T47D (cell line): ENCODE data around the gene LDLRAD4.

ENCODE experiments used
- DNase-seq, 2 experiments: peaks; one replicate each; pipeline versions ENCODE4 v3.0.0 to v3.0.0-alpha.2; 2011 to 2012; ENCODE audit warnings: low read depth in 1 of 2, low spot score in 1 of 2
- JUND ChIP-seq: IDR thresholded peaks from 2 replicates; pipeline ENCODE4 v1.6.1; 2012; ENCODE audit warnings: low read depth
- in situ Hi-C: cut with HindIII; loops from 2 replicates; pipeline ENCODE4 v1.10.0; 2016; ENCODE audit warnings: low sequenced_read_pairs, low pct_unique_long_range_greater_than_20kb

Gene LDLRAD4

DNA sequence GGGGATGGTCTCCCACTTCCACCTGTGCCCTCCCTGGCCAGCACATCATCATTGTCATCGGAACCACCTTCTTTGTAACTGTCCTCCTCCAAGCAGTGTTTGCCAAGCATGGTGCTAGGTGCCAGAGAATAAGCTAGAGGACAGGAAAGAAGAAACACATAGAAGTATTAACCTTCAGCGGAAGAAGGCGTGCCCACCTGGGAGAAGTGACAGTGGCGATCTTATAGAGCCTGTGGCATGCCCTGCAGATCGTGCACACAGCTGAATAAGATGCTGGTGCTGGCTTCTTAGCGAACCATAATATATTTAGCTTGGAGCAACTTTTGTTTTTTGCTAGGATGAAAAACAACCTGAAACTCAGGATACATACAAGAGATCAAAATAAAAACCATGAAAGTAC lies 359.8 kb downstream of the LDLRAD4 start:
- DNase-seq = no peak
- no peak for TF ChIP-seq JUND
- in situ Hi-C loops = no loop called here

DNA sequence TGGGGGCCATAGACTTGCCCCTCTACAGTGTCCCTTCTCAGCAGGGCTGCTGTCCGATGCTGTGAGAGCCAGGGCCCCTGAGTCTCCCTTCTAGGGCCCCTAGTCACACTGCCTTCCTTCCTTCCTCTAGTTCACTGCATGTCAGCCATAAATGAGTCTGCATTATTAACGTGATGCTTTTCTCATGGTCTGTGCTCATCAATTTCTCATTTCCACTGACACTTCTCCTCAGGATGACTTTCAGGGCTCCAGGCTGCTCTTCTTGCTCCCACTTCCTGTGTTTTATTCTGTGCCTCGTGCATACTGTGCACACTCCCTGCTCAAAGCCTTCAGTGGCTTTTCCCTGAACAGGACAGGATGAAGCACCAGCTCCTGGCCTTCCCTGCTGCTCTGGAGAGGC lies 361.3 kb downstream of the LDLRAD4 start:
- no peak for TF ChIP-seq JUND
- in situ Hi-C loops = no loop called here
- DNase-seq = no peak

DNA sequence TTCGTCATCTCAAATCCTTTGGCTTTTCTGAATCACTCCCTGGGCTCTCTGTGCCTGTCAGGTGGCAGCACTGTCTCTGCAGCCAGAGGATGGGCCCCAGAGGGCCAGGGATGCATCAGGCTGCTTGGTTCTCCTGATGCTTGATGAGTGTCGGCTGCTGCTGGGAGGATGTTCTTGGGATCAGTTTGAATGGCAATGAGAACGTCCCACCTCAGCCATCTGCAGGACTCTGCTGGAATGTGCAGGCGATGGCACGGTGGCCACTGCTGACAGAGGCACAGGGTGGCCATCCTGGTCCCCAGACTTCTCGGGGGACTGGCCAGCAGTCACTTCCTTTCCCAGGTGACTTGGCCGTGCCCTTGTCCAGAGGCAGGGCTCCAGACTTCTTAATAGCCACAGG lies 361.8 kb downstream of the LDLRAD4 start:
- in situ Hi-C loops = no loop called here
- no peak for DNase-seq
- TF ChIP-seq JUND = no peak

DNA sequence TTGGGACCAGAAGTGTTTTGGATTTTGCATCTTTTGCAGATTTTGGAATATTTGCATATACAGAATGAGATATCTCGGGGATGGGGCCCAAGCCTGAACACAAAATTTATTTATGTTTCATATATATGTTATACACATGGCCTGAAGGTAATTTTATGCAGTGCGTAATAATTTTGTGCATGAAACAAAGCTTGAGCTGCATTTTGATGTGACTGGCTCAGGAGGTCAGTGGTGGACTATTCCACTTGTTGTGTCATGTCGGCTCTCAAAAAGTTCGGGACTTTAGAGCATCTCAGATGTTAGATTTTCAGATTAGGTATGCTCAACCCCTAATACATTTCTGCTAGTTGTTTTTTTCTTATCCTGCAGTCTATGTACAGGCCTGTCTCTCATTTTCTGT lies 362.4 kb downstream of the LDLRAD4 start:
- in situ Hi-C loops = no loop called here
- TF ChIP-seq JUND = no peak
- no peak for DNase-seq

DNA sequence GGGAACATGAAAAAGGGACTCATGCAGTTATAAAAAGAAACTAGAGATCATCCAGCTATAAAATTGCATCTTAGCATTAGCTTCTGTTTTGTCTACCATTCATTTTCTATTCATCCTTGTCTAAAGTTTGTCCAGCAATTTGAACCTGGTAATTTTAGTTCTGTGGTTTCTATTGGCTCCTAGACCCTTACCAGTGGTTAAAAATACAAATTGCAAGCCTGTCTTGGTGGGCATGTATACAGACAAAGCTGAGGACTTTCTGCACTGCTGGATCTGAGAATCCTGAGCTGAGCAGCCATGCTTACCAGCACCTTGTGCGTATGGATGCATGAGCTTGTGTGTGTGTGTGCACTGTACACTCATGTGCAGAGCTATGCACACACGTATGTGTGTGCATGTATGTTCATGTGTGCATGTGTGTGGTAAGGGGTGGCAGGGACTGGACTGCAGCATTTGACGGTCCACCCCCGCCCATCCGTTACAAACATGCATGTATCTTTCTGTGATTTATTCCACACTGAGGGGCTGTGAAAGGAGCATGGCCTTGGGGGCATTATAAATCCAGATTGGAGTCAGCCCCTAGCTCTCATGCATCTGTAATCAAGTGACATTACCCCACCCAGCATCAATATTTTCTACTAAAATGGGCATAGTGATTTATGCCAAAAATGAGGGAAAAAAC lies 363.1 kb downstream of the LDLRAD4 start:
- no peak for DNase-seq
- no peak for TF ChIP-seq JUND
- in situ Hi-C loops = no loop called here

DNA sequence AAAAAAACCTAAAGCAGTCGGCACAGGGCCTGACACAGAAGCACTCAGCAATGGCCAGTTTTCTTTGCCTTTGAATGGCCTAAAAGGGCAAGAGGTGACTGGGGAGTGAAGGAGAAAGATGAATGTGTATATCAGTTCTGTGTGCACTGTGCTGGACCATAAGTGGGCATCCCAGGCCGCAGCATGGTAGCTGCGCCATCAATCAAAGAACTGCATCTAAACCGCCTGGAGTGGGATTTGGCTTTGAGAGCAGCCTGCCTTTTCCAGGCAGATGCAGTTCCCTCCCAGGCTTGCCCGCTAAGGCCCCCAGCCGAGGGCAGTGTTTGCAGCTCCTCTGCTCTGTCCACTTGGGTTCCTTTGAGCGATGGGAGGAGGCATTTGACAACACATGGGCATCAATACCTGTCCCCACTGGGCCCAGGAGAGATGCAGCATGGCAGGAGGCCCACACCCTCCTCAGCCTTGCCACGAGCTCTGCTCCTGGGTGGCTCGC lies 363.7 kb downstream of the LDLRAD4 start:
- in situ Hi-C loops = no loop called here

DNA sequence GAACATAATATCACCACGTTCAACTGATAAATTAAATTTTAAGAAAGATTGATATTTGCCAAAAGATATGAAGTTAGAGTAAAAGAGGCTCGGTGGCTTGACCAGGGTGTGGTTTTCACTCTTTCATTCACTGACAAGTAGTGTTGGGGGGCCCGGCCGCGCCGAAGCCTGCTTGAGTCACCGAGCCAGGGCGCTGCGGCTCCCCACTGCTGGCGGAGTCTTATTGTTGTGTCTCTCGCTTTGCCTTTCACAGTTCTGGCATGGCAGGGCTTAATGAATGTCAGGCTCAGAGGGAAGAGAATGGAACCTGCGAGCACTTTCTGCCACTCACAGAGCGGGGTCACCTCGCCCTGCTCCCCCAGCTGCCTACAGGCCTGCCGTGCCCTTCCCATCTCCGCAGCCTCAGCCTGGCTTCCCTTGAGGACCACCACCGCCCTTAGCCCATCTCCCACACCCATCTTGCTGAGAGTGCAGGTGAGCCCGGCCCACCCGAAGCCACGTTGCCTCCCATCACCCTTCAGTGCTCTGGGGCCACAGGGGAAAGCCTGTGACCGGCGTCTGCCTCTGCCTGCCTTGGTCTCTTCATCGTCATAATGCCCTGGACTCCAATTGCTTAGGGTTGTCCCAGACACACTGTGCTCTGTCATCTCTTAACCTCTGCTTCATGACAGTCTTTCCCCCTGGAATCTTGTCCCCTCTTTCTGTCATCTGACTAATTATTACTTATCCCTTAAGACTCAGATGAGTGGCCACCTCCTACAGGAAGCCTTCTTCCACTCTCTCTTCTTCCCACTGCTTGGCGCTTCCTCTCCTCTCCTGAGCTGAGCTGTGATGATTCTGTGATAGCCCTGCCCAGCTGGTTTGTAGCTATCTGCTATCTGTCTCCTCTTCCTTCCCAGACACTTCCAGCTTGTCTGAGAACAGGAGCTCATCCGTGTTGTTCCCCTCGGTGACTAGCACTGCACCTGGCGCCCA lies 365.3 kb downstream of the LDLRAD4 start:
- DNase-seq = no peak
- in situ Hi-C loops = no loop called here
- TF ChIP-seq JUND = no peak

More for the DNA sequence above, 363.7 kb downstream of the LDLRAD4 start:
- no peak for DNase-seq
- no peak for TF ChIP-seq JUND

DNA sequence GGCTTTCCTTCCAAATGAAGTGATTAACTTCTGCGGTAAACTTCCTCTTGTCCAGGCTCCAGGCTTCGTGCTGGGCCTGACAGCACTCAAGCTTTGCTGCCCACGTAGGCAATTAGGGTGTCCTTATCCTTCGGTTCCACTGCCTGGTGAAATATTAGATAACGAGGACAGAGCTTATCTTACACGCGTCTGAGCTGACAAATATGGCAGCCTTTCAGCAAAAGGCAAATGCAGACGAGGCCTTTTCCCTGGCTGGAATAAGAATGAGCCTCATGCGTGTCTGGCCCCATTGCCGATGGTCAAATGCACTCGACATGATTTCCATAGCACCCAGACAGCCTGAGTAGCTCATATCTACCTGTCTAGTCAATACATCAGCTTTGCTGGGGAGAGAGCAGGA lies 366.3 kb downstream of the LDLRAD4 start:
- TF ChIP-seq JUND = no peak
- in situ Hi-C loops = no loop called here
- DNase-seq = no peak

DNA sequence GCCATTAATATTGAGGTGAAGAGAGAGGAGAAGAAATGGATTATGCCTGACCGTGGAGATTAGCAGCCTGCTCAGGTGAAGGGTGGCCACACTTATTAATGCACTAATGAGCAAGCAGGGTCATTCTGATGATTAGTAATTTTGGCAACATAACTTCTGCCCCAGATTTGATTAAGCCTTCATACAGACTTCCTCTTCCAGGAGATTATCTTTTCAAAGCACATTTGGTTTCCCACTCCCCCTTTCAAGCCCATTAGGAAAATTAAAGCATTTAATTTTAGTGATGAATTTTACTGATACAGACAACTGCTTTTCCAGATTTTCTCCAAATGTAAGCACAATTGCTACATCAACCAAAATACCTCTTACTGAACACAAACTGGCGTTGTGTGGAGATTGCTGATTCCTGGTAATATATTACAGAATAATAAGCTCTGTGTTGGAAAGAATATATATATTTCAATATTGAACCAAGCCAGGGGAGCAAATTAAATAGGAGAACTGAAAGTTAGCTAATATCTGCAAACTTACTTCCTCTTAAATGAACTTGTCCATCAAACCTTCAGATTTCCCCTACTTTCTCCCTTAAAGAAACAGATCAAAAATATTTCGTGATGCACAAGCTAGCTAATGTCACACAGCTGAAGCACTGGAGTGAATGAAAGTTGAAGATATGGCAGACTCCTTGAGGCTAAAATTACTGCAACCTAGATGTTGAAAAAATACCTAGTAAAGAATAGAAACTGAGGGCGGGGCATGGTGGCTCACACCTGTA lies 367.0 kb downstream of the LDLRAD4 start:
- in situ Hi-C loops = no loop called here
- DNase-seq = no peak
- no peak for TF ChIP-seq JUND

DNA sequence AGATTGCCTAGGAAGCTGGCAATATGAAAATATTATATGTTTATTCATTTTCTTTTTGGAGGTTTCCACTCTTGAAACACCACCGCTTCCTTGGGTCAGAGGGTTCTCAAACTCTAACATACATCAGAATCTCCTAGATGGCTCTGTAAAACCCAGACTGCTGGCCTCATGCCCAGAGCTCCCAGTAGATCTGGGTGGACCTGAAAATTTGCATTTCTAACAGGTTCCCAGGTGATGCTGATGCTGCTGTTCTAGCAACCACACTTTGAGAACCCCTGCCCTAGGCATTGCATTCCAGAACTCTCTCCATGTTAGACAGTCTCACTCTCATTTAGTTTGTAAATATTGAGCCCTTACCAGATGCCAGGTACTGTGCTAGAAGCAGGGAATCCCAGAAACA lies 368.4 kb downstream of the LDLRAD4 start:
- TF ChIP-seq JUND = no peak
- in situ Hi-C loops = no loop called here
- DNase-seq = peak in 1 of 2 experiments; percentile 54

DNA sequence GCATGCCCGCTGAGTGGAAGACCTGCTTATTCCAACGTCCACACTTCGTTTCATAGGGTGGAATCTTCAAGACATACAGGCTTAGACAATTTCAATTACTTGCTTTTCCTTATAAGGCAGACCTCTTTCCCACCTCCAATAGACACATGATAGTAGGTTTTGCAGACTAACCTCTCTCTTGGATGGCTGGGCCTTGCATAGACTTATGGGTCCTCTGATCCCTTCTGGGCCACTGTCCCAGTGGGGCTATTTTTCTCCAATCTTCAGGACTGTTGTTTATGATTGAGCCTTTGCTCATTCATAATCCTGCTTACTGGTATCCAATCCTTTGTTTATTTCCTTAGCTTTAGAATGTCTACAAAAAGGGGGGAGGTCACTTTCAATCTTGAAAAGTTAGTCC lies 368.9 kb downstream of the LDLRAD4 start:
- in situ Hi-C loops = no loop called here
- TF ChIP-seq JUND = no peak
- DNase-seq = no peak

DNA sequence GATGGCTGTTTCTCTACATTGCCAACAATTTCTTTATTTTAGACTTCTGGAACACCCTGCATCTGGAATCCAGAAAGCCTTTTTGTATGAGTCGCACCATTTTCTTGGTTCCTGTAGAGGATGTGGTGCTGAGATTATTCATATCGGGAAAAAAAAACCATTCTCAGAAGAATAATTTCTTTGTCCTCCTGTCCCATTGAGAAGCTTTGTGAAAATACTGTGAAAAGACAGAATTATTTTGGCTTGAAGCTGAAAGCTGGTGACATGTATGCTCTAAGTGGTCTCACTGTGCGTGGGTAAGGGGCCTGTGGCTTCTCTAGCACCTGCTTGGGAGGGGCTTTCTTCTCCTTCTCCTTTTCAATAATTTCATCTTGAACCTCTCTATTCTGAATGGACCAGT lies 369.4 kb downstream of the LDLRAD4 start:
- in situ Hi-C loops = no loop called here
- TF ChIP-seq JUND = no peak
- DNase-seq = no peak
